Left kidney (tissue), 2 donors: ENCODE data around the gene AKNA. TPM values are rescaled to one million over a fixed set of nuclear protein-coding genes. Genes with fewer than 3 reads are reported as not detected.
"Not testable (repeated sequence)": the region's sequence is repeated elsewhere in the genome, so short reads cannot be mapped to it uniquely, and the experiment has no call there.

Experiments
- DNase-seq: peaks from one replicate; pipeline ENCODE4 v3.0.0-alpha.2; 2013
- polyA plus RNA-seq: library from polyadenylated mRNA; unstranded; fragments of 120-200 nt; gene quantifications from one replicate; pipeline ENCODE4 v1.2.1, GENCODE V29; 2013; ENCODE audit not compliant: insufficient read length

The AKNA gene
- polyA plus RNA-seq, 1 donor: 11.3 TPM

DNA sequence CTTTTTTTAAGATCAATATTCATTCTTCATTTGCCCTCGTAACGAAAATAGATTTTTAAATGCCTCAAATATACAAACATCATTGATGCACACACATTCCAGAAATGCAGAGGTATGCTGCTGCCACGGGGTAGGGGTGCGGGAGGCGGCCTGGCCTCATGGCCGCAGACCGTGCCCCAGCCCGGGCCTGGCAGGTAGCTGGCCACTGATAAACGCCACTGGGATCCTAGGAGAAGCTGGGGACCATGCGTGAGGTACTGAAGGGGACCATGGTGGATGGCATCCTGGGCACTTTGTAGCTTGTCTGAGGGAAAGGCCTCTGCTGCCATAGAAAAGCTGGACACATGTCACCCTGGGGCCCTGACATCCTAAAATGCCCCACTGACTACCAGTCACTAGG, 51.6 kb downstream of the AKNA start:
- DNase-seq: no peak

DNA sequence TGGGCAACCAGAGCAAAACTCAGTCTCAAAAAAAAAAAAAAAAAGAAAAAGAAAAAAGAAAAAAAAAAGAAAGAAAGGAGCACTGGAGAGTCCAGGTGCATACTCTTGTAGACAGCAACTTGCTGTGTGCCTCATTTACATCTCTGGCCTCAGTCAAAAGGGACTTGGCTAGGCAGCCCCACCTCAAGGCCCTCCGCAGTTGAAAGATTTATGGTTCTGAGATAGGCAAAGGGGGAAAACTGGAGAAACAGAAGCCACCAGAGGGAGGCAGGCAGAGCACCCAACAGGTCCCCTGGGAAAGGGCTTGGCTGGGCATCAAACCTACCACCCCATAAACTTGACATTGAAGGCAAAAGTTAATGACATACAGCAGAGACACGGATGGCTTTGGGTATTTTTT, 52.0 kb downstream of the AKNA start:
- DNase-seq: no peak

DNA sequence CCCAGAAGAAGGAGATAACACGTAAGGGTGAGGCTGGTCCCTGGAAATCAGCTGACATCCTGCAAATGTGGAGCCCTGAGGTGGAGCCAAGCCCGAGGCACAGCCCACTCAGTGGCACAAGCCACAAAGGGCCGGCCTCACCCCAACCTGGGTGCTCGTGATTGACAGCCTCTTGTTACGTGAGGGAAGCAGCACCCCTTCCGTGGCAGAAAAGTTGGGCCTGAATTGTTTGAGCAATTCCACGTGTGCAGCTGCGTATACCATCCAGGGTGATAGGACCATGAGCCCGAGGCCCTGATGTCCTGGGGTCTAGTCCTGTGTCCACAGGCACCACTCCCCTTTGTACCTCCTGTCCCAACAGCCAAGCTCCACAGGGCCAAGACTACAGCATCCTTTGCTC, 53.3 kb downstream of the AKNA start:
- no peak for DNase-seq

DNA sequence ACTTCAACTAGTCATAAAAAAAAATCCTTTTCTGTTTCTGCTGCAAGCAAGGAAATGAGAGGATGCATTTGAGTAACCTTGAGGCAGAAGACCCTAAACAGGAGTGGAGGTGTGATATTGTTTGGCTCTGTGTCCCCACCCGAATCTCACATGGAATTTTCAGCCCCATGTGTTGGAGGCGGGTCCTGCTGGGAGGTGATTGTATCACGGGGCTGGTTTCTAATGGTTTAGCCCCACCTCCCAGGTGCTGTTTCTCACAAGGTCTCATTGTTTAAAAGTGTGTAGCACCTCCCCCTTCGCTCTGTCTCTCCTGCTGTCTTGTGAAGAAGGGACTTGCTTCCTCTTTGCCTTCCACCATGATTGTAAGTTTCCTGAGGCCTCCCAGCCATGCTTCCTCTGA, 54.1 kb downstream of the AKNA start:
- not testable (repeated sequence) for DNase-seq

DNA sequence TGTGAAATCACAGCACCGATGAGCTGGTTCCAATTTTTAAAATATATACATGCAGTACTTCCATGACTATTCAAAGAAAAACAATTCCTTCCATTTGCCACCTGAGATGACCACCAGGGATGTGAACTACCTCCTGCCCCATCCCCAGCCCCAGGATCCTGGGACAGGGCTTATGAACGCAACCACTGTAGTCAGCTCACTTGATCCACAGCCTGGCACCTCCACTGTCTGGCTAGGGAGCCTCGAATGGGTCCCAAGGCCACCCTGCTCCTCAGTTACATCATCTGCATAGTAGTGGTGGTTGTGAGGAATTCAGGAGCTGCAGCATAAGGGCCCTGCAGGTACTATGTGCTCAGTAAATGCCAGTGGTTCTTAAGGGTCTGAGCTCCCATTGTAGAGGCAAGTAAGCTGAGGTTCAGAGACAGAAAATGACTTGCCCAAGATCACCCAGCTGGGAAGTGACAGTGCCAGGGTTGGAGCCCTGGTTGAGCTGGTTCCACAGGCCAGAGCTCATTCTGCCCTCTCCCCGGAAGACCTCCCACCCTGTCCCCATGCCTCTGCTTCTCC, 55.2 kb downstream of the AKNA start:
- not testable (repeated sequence) for DNase-seq

DNA sequence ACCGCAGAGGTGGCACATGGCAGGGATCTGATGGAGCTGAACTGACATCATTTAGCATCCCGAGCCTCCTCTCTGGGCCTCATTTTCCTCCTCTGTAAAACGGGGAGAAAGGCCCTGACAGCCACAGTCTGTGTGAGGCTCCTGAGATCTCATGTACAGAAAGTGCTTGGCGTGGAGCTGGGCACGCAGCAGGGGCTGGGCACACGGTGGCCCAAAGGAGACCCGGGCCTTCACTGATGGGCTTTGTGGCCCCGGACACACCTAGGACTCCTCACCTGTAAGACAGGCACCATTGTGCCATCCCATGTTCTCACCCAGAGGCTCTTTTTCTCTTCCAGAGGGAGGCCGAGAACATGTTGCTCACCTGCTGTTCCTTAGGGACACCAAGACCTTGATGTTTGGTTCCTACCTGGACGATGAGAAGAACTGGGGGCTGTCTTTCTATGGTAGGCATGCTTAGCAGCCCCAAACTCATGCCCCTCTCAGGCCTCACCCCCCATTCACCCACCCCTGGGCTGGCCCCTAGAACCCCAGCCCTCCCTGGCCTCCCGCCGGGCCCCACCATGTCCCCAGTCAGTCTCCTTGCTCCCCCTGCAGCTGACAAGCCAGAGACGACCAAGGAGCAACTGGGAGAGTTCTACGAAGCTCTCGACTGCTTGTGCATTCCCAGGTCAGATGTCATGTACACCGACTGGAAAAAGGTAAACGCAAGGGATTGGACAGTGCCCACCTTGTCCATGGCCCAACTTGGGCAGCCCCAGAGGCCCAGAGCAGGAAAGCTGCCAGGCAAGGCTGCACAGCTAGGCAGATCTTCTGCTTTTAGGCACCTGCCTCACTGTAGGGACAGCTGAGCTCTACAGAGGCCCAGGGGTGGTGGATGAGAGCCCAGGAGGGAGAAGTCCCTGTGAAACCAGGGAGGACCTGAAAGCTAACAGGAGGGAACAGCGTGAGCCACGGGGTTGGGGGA, 56.3 kb downstream of the AKNA start:
- not testable (repeated sequence) for DNase-seq

DNA sequence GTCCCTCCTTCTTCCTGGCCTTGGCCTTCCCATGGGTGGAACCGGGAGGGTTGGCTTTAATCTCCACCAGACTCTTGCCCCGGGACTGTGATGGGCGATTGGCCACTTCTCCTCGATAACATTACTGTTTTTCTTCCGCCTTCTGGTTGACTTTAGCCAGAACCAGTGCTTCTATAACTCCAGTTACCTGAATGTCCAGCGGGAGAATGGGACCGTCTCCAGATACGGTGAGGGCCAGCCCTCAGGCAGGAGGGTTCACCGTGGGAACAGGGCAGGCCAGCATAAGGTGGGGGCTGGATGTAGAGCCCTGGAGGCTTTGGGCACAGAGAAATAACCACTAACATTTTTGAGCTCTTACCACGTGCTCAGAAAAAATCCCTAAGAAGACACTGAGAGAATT, 57.1 kb downstream of the AKNA start:
- no peak for DNase-seq

DNA sequence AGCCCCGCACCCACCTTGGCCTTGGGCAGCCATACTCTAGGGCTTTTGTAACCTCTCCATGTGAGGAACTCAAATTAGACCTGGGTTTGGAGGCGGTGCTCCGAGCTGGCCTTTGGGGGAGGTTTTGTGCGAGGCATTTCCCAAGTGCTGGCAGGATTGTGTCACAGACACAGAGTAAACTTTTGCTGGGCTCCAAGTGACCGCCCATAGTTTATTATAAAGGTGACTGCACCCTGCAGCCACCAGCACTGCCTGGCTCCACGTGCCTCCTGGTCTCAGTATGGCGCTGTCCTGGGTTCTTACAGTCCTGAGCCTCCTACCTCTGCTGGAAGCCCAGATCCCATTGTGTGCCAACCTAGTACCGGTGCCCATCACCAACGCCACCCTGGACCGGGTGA, 58.2 kb downstream of the AKNA start, which contains the start of gene ORM2:
TSS of gene ORM2 (plus strand) at position 245 of the 398 bp plus-strand sequence. CDS start at position 281, 36 bp downstream.
- not testable (repeated sequence) for DNase-seq

DNA sequence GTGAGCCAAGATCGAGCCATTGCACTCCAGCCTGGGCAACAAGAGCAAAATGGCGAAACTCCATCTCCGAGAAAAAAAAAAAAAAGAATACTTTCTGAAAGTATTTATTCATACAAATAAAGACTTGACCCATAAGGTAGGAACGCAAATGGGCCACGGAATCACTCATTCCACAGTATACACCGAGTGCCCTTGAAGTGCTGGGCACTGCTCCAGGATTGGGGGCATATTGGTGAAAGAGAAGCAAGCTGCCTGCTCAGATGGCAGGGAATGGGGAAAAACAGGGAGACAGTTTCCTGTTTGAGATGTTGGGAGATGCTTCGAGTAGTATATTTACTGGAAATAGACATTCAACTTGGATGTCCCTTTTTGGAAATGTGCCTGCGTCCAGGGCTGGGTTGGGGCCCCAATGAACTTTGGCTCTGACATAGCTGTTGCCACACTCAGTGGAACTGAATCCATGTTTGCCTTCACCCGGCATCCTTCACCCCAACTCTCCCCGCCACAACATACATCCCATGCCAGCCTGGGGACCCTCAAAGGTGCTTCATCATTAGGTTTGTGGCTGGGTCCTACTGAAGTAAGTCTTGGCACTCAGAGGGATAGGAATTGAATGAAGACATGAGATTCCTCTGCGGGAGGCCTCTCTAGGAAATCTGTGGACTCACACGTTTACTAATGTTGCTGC, 58.7 kb downstream of the AKNA start:
- DNase-seq: not testable (repeated sequence)

DNA sequence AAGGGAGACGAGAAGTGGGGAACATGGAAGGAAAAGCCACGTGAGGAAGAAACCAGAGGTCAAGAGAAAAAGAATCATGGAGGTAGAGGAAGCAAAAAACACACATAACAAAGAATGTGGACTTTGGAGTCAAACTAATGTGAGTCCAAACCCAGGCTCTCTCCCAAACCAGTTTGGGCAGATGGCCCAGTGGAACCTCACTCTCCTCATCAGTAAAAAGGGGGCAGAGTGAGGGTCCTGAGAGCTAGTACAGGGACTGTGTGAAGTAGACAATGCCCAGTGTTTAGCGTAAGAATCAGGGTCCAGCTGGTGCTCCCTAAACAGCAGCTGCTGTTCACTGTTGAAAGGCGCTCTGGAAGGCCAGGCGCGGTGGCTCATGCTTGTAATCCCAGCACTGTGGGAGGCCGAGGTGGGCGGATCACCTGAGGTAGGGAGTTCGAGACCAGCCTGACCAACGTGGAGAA, 59.4 kb downstream of the AKNA start:
- not testable (repeated sequence) for DNase-seq

DNA sequence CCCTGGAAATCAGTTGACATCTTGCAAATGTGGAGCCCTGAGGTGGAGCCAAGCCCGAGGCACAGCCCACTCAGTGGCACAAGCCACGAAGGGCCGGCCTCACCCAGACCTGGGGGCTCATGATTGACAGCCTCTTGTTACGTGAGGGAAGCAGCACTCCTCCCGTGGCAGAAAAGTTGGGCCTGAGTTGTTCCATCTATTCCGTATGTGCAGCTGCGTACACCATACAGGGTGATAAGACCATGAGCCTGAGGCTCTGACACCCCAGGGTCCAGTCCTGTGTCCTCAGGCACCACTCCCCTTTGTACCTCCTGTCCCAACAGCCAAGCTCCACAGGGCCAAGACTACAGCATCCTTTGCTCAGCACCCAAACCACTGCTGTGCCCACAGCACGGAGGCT, 60.0 kb downstream of the AKNA start:
- DNase-seq: no peak

DNA sequence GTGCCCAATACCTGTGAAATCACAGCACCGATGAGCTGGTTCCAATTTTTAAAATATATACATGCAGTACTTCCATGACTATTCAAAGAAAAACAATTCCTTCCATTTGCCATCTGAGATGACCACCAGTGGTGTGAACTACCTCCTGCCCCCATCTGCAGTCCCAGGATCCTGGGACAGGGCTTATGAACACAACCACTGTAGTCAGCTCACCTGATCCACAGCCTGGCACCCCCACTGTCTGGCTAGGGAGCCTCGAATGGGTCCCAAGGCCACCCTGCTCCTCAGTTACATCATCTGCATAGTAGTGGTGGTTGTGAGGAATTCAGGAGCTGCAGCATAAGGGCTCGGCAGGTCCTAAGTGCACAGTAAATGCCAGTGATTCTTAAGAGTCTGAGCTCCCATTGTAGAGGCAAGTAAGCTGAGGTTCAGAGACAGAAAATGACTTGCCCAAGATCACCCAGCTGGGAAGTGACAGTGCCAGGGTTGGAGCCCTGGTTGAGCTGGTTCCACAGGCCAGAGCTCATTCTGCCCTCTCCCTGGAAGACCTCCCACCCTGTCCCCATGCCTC, 62.0 kb downstream of the AKNA start:
- not testable (repeated sequence) for DNase-seq

DNA sequence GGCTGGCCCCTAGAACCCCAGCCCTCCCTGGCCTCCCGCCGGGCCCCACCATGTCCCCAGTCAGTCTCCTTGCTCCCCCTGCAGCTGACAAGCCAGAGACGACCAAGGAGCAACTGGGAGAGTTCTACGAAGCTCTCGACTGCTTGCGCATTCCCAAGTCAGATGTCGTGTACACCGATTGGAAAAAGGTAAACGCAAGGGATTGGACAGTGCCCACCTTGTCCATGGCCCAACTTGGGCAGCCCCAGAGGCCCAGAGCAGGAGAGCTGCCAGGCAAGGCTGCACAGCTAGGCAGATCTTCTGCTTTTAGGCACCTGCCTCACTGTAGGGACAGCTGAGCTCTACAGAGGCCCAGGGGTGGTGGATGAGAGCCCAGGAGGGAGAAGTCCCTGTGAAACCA, 62.8 kb downstream of the AKNA start:
- DNase-seq: not testable (repeated sequence)

DNA sequence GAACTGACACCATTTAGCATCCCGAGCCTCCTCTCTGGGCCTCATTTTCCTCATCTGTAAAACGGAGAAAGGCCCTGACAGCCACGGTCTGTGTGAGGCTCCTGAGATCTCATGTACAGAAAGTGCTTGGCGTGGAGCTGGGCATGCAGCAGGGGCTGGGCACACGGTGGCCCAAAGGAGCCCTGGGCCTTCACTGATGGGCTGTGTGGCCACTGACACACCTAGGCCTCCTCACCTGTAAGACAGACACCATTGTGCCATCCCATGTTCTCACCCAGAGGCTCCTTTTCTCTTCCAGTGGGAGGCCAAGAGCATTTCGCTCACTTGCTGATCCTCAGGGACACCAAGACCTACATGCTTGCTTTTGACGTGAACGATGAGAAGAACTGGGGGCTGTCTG, 63.3 kb downstream of the AKNA start:
- DNase-seq: no peak

DNA sequence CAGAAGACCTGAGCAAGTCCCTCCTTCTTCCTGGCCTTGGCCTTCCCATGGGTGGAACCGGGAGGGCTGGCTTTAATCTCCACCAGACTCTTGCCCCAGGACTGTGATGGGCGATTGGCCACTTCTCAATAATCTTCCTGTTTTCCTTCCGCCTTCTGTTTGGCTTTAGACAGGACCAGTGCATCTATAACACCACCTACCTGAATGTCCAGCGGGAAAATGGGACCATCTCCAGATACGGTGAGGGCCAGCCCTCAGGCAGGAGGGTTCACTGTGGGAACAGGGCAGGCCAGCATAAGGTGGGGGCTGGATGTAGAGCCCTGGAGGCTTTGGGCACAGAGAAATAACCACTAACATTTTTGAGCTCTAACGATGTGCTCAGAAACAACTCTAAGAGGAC, 63.9 kb downstream of the AKNA start:
- DNase-seq: not testable (repeated sequence)

DNA sequence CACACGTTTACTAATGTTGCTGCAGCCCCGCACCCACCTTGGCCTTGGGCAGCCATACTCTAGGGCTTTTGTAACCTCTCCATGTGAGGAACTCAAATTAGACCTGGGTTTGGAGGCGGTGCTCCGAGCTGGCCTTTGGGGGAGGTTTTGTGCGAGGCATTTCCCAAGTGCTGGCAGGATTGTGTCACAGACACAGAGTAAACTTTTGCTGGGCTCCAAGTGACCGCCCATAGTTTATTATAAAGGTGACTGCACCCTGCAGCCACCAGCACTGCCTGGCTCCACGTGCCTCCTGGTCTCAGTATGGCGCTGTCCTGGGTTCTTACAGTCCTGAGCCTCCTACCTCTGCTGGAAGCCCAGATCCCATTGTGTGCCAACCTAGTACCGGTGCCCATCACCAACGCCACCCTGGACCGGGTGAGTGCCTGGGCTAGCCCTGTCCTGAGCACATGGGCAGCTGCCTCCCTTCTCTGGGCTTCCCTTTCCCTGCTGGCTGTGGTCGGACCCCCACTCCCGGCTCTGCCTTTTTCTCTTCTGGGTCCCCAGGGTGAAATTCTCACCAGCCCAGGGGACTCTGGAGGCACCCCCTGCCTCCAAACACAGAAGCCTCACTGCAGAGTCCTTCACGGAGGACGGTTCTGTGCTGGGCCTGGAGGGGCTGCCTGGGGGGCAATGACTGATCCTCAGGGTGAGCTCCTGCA, 64.8 kb downstream of the AKNA start, which contains the start of gene ORM1:
TSS of gene ORM1 (plus strand) at position 268 of the 701 bp plus-strand sequence. CDS start at position 304, 36 bp downstream.
- DNase-seq: not testable (repeated sequence)

DNA sequence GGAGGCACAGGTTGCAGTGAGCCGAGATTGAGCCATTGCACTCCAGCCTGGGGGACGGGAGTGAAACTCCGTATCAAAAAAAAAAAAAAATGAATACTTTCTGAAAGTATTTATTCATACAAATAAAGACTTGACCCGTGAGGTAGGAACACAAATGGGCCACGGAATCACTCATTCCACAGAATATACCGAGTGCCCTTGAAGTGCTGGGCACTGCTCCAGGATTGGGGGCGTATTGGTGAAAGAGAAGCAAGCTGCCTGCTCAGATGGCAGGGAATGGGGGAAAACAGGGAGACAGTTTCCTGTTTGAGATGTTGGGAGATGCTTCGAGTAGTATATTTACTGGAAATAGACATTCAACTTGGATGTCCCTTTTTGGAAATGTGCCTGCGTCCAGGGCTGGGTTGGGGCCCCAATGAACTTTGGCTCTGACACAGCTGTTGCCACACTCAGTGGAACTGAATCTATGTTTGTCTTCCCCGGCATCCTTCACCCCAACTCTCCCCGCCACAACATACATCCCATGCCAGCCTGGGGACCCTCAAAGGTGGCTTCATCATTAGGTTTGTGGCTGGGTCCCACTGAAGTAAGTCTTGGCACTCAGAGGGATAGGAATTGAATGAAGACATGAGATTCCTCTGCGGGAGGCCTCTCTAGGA, 65.5 kb downstream of the AKNA start:
- not testable (repeated sequence) for DNase-seq

DNA sequence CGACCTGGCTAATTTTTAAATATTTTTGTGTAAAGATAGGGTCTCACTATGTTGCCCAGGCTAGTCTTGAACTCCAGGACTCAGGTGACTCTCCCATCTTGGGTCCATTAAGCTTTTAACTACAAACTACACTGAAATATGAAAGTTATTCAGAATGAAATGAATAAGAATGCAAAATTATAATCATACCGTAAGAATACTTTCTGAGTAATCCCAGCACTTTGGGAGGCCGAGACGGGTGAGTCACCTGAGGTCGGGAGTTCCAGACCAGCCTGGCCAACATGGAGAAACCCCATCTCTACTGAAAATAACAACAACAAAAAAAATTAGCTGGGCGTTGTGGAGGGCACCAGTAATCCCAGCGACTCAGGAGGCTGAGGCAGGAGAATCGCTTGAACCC, 66.0 kb downstream of the AKNA start:
- no peak for DNase-seq

DNA sequence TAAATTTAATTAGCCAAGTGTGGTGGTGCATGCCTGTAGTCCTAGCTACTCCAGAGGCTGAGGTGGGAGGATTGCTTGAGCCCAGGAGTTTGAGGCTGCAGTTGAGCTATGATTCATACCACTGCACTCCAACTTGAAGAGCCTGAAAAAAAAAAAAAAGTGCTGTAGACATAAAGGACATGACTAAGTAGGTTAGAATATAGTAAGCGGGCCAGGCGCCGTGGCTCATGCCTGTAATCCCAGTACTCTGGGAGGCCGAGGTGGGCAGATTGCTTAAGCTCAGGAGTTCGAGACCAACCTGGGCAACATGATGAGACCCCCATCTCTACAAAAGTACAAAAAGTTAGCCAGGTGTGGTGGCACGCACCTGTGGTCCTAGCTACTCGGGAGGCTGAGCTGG, 67.1 kb downstream of the AKNA start:
- DNase-seq: not testable (repeated sequence)

DNA sequence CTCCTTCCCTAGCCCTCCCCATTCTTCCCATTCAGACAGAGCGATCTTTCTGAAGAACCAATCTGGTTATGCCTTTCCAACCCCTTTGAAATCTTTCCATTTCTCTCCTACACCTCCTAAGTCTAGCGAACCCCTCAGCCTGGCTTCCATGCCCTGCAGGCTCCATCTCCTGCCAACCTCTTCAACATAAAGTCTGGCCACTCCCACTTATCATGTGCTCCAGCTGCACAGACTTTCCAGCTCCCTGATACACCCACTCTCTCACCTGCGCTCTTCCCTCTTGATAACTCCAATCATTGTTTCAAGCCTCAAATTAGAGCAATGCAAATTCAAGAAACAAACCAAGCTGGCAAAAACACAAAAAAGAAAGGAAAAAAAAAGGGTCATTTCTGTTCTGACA, 68.6 kb downstream of the AKNA start:
- no peak for DNase-seq

DNA sequence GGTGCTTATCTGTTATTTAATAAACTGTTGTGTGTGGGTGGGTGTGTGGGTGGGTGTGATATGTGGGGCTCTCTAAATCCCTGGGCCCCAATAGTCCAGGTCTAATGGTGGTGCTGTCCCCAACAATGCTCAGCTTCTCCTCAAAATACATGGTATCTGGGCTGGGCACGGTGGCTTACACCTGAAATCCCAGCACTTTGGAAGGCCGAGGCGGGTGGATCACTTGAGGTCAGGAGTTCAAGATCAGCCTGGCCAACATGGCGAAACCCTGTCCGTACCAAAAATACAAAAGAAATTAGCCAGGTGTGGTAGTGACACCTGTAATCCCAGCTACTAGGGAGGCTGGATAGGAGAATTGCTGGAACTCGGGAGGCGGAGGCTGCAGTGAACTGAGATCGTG, 69.4 kb downstream of the AKNA start:
- DNase-seq: no peak
